KOPT-K1 (cell line): Measurements from ENCODE around the gene TUT4.

Experiments
- H3K27ac ChIP-seq: fragments of 200-600 bp; sonication (generic); 2 replicates; pipeline ENCODE4 v1.5.1; 2016; ENCODE audit warnings: antibody characterized with exemption, mild to moderate bottlenecking, low read depth, low read length; ENCODE audit not compliant: poor library complexity, severe bottlenecking
- H3K36me3 ChIP-seq: fragments of 200-600 bp; sonication (generic); 2 replicates; pipeline ENCODE4 v1.5.1; 2017; ENCODE audit warnings: antibody characterized with exemption, mild to moderate bottlenecking, low read length, moderate library complexity; ENCODE audit not compliant: insufficient read depth
- H3K9me3 ChIP-seq: fragments of 200-600 bp; sonication (generic); 2 replicates; pipeline ENCODE4 v1.5.1; 2017; ENCODE audit warnings: antibody characterized with exemption, low read length, mild to moderate bottlenecking; ENCODE audit not compliant: insufficient read depth, poor library complexity, severe bottlenecking

The TUT4 gene

GRCh38 chr1:52552505-52553361 is at the start of gene TUT4:
TUT4 (minus strand) TSS chr1:52553092; CDS start chr1:52526280, 26,812 bp downstream.
- peak within 1 kb of the TSS; percentile 93 for H3K27ac ChIP-seq
- H3K36me3 ChIP-seq = 0 out of 2 replicates have a peak, but pooled peaks cover under 1% of the 10 kb centered on the region
- H3K9me3 ChIP-seq = no peaks in the 10 kb centered on the region

GRCh38 chr1:52601991-52602855 is 49.3 kb upstream of the TUT4 start, which contains the start of gene GPX7:
GPX7 (plus strand) TSS chr1:52602371; CDS start chr1:52602410, 39 bp downstream.
- Histone ChIP-seq H3K27ac (peak within 1 kb of the TSS; percentile 61), H3K9me3 (no peaks in the 10 kb centered on the region), H3K36me3 (peaks cover 19% of the 10 kb centered on the region; the same call in 1 of the 2 replicates)

- H3K36me3 ChIP-seq = peaks cover 12% of the 10 kb centered on the region; the same call in 1 of the 2 replicates
- peak overlapping the region; percentile 61 for H3K27ac ChIP-seq
- H3K9me3 ChIP-seq = no peaks in the 10 kb centered on the region
Measured at GRCh38 chr1:52601519-52601918, 48.6 kb upstream of the TUT4 start.

- Histone ChIP-seq H3K9me3 (no peaks in the 10 kb centered on the region), H3K36me3 (peaks cover 4% of the 10 kb centered on the region; the same call in 1 of the 2 replicates), H3K27ac (no peak overlapping the region)
Measured at GRCh38 chr1:52600533-52601179, 47.8 kb upstream of the TUT4 start.

GRCh38 chr1:52599236-52599635 is 46.3 kb upstream of the TUT4 start:
- no peak overlapping the region for H3K27ac ChIP-seq
- H3K9me3 ChIP-seq = no peaks in the 10 kb centered on the region
- no peaks in the 10 kb centered on the region for H3K36me3 ChIP-seq

- Histone ChIP-seq H3K36me3 (no peaks in the 10 kb centered on the region), H3K27ac (no peak overlapping the region), H3K9me3 (no peaks in the 10 kb centered on the region)
Measured at GRCh38 chr1:52598729-52599128, 45.8 kb upstream of the TUT4 start.

GRCh38 chr1:52597912-52598311 is 45.0 kb upstream of the TUT4 start:
- no peaks in the 10 kb centered on the region for H3K9me3 ChIP-seq
- H3K27ac ChIP-seq = no peak overlapping the region
- no peaks in the 10 kb centered on the region for H3K36me3 ChIP-seq

- Histone ChIP-seq H3K9me3 (no peaks in the 10 kb centered on the region), H3K36me3 (no peaks in the 10 kb centered on the region), H3K27ac (no peak overlapping the region)
Measured at GRCh38 chr1:52595061-52595460, 42.2 kb upstream of the TUT4 start.

- Histone ChIP-seq H3K27ac (no peak overlapping the region), H3K36me3 (no peaks in the 10 kb centered on the region), H3K9me3 (no peaks in the 10 kb centered on the region)
Measured at GRCh38 chr1:52593495-52593894, 40.6 kb upstream of the TUT4 start.

- no peaks in the 10 kb centered on the region for H3K36me3 ChIP-seq
- no peaks in the 10 kb centered on the region for H3K9me3 ChIP-seq
- H3K27ac ChIP-seq = no peak overlapping the region
Measured at GRCh38 chr1:52592637-52593323, 39.9 kb upstream of the TUT4 start.

GRCh38 chr1:52590266-52590665 is 37.4 kb upstream of the TUT4 start:
- H3K9me3 ChIP-seq = no peaks in the 10 kb centered on the region
- H3K36me3 ChIP-seq = no peaks in the 10 kb centered on the region
- H3K27ac ChIP-seq = no peak overlapping the region

GRCh38 chr1:52588535-52588934 is 35.6 kb upstream of the TUT4 start:
- no peaks in the 10 kb centered on the region for H3K9me3 ChIP-seq
- no peak overlapping the region for H3K27ac ChIP-seq
- H3K36me3 ChIP-seq = no peaks in the 10 kb centered on the region

- no peaks in the 10 kb centered on the region for H3K9me3 ChIP-seq
- no peak overlapping the region for H3K27ac ChIP-seq
- H3K36me3 ChIP-seq = no peaks in the 10 kb centered on the region
Measured at GRCh38 chr1:52588027-52588426, 35.1 kb upstream of the TUT4 start.

GRCh38 chr1:52585474-52585873 is 32.6 kb upstream of the TUT4 start:
- H3K36me3 ChIP-seq = no peaks in the 10 kb centered on the region
- H3K9me3 ChIP-seq = no peaks in the 10 kb centered on the region
- H3K27ac ChIP-seq = no peak overlapping the region
